Measurements from ENCODE around the gene CPTP.

GRCh38 chr1:1337793-1338147 is 13.2 kb downstream of the CPTP start:
- no peak for TF ChIP-seq POLR2A (IDR thresholded peaks at IDR 0.05)
- no peak for TF ChIP-seq CTCF (IDR thresholded peaks at IDR 0.05)

Data from Peyer's patch (tissue), 4 donors.